ENCODE measurements around the gene PGBD2. TPM values are rescaled to one million over a fixed set of nuclear protein-coding genes. Genes with fewer than 3 reads are reported as not detected.

Gene PGBD2
- total RNA-seq, 1 experiment from 2014 or later, result 6.5 TPM

DNA sequence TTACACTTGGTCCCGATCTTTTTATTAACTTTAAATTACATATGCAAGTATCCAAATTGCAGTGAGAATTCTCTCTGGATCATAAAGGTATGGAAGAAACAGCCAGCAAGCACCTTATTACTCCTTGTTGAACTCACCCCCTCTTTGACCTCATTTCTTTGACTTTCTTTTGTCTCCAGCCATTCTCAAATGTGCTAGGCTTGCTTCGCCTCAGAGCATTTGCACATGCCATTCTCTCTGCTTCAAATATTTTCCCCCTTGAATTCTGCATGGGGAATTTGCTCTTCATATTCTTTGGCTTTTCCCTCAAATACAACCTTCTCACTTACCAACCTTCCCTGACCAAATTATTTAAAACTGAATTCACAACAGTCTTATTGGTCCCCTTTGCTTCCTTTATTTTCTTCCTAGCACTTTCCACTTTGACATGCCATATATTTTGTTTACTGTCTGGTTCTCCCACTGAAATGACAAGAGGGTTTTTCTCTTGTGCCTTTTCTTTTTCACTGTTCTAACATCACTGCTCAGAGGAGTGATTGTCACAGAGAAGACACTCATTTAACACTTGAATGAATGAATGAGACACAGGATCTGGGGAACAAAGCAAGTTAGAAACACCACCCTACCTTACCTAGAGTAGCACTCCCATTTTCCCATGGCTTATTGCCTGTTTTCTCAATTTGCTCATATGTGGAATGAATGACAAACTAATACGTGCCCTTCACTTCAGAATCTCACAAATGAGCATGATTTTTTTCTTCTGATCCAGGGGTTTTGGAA, 1.4 kb upstream of the PGBD2 start:
- H3K4me1 Mint-ChIP-seq, result peaks cover 35% of the 10 kb centered on the region
- TF ChIP-seq, protein P1, sequence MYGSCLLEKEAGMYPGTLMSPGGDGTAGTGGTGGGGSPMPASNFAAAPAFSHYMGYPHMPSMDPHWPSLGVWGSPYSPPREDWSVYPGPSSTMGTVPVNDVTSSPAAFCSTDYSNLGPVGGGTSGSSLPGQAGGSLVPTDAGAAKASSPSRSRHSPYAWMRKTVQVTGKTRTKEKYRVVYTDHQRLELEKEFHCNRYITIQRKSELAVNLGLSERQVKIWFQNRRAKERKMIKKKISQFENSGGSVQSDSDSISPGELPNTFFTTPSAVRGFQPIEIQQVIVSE (CRISPR knock-in tag; IDR thresholded peaks at IDR 0.05; ENCODE audit: borderline replicate concordance), result no peak
- TF ChIP-seq RELA (CRISPR knock-in tag; IDR thresholded peaks at IDR 0.05; ENCODE audit: borderline replicate concordance) (no peak), GTF2I (CRISPR knock-in tag; conservative IDR thresholded peaks at IDR 0.05) (no peak), TCF7 (CRISPR knock-in tag; IDR thresholded peaks at IDR 0.05; ENCODE audit: low read depth) (no peak), GRHL2 (CRISPR knock-in tag; IDR thresholded peaks at IDR 0.05; ENCODE audit: insufficient replicate concordance, severe bottlenecking) (no peak), ZNF138 (CRISPR knock-in tag; conservative IDR thresholded peaks at IDR 0.05) (no peak), FOXP1 (CRISPR knock-in tag; IDR thresholded peaks at IDR 0.05; ENCODE audit: borderline replicate concordance) (no peak), MXD4 (CRISPR knock-in tag; IDR thresholded peaks at IDR 0.05; ENCODE audit: borderline replicate concordance) (no peak)
- TF ChIP-seq, protein P2, sequence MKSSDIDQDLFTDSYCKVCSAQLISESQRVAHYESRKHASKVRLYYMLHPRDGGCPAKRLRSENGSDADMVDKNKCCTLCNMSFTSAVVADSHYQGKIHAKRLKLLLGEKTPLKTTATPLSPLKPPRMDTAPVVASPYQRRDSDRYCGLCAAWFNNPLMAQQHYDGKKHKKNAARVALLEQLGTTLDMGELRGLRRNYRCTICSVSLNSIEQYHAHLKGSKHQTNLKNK (CRISPR knock-in tag; IDR thresholded peaks at IDR 0.05), result no peak
- TF ChIP-seq, protein P3, sequence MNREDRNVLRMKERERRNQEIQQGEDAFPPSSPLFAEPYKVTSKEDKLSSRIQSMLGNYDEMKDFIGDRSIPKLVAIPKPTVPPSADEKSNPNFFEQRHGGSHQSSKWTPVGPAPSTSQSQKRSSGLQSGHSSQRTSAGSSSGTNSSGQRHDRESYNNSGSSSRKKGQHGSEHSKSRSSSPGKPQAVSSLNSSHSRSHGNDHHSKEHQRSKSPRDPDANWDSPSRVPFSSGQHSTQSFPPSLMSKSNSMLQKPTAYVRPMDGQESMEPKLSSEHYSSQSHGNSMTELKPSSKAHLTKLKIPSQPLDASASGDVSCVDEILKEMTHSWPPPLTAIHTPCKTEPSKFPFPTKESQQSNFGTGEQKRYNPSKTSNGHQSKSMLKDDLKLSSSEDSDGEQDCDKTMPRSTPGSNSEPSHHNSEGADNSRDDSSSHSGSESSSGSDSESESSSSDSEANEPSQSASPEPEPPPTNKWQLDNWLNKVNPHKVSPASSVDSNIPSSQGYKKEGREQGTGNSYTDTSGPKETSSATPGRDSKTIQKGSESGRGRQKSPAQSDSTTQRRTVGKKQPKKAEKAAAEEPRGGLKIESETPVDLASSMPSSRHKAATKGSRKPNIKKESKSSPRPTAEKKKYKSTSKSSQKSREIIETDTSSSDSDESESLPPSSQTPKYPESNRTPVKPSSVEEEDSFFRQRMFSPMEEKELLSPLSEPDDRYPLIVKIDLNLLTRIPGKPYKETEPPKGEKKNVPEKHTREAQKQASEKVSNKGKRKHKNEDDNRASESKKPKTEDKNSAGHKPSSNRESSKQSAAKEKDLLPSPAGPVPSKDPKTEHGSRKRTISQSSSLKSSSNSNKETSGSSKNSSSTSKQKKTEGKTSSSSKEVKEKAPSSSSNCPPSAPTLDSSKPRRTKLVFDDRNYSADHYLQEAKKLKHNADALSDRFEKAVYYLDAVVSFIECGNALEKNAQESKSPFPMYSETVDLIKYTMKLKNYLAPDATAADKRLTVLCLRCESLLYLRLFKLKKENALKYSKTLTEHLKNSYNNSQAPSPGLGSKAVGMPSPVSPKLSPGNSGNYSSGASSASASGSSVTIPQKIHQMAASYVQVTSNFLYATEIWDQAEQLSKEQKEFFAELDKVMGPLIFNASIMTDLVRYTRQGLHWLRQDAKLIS (CRISPR knock-in tag; IDR thresholded peaks at IDR 0.05; ENCODE audit: borderline replicate concordance), result no peak
- TF ChIP-seq, protein P4, sequence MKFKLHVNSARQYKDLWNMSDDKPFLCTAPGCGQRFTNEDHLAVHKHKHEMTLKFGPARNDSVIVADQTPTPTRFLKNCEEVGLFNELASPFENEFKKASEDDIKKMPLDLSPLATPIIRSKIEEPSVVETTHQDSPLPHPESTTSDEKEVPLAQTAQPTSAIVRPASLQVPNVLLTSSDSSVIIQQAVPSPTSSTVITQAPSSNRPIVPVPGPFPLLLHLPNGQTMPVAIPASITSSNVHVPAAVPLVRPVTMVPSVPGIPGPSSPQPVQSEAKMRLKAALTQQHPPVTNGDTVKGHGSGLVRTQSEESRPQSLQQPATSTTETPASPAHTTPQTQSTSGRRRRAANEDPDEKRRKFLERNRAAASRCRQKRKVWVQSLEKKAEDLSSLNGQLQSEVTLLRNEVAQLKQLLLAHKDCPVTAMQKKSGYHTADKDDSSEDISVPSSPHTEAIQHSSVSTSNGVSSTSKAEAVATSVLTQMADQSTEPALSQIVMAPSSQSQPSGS (CRISPR knock-in tag; IDR thresholded peaks at IDR 0.05; ENCODE audit: borderline replicate concordance, low read depth), result no peak
- TF ChIP-seq, protein P5, sequence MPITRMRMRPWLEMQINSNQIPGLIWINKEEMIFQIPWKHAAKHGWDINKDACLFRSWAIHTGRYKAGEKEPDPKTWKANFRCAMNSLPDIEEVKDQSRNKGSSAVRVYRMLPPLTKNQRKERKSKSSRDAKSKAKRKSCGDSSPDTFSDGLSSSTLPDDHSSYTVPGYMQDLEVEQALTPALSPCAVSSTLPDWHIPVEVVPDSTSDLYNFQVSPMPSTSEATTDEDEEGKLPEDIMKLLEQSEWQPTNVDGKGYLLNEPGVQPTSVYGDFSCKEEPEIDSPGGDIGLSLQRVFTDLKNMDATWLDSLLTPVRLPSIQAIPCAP (CRISPR knock-in tag; IDR thresholded peaks at IDR 0.05), result no peak
- TF ChIP-seq, protein P6, sequence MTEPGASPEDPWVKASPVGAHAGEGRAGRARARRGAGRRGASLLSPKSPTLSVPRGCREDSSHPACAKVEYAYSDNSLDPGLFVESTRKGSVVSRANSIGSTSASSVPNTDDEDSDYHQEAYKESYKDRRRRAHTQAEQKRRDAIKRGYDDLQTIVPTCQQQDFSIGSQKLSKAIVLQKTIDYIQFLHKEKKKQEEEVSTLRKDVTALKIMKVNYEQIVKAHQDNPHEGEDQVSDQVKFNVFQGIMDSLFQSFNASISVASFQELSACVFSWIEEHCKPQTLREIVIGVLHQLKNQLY (CRISPR knock-in tag; IDR thresholded peaks at IDR 0.05), result no peak
- TF ChIP-seq, protein P7, sequence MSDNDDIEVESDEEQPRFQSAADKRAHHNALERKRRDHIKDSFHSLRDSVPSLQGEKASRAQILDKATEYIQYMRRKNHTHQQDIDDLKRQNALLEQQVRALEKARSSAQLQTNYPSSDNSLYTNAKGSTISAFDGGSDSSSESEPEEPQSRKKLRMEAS (CRISPR knock-in tag; IDR thresholded peaks at IDR 0.05), result no peak
- TF ChIP-seq, protein P8, sequence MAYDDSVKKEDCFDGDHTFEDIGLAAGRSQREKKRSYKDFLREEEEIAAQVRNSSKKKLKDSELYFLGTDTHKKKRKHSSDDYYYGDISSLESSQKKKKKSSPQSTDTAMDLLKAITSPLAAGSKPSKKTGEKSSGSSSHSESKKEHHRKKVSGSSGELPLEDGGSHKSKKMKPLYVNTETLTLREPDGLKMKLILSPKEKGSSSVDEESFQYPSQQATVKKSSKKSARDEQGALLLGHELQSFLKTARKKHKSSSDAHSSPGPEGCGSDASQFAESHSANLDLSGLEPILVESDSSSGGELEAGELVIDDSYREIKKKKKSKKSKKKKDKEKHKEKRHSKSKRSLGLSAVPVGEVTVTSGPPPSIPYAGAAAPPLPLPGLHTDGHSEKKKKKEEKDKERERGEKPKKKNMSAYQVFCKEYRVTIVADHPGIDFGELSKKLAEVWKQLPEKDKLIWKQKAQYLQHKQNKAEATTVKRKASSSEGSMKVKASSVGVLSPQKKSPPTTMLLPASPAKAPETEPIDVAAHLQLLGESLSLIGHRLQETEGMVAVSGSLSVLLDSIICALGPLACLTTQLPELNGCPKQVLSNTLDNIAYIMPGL (CRISPR knock-in tag; IDR thresholded peaks at IDR 0.05), result no peak
- TF ChIP-seq, protein P9, sequence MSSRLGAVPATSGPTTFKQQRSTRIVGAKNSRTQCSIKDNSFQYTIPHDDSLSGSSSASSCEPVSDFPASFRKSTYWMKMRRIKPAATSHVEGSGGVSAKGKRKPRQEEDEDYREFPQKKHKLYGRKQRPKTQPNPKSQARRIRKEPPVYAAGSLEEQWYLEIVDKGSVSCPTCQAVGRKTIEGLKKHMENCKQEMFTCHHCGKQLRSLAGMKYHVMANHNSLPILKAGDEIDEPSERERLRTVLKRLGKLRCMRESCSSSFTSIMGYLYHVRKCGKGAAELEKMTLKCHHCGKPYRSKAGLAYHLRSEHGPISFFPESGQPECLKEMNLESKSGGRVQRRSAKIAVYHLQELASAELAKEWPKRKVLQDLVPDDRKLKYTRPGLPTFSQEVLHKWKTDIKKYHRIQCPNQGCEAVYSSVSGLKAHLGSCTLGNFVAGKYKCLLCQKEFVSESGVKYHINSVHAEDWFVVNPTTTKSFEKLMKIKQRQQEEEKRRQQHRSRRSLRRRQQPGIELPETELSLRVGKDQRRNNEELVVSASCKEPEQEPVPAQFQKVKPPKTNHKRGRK (CRISPR knock-in tag; IDR thresholded peaks at IDR 0.05; ENCODE audit: borderline replicate concordance), result no peak
- POLR2A ChIA-PET, result interaction anchor here (1.2 kb wide), 1 partner anchor 46 kb away, joined by 3 read pairs; the partner anchor contains the start of gene ZNF692
- no peaks in the 10 kb centered on the region; the same call in 1 of the 2 replicates for H3K36me3 Mint-ChIP-seq
- CTCF ChIA-PET, result interaction anchor here (1.1 kb wide), 1 partner anchor 67 kb away, joined by 3 read pairs; the partner anchor contains the start of gene ZNF672
- H3K27me3 Mint-ChIP-seq (ENCODE audit: low read depth), result peaks cover 17% of the 10 kb centered on the region
- no peaks in the 10 kb centered on the region; the same call in 1 of the 2 replicates for H3K9me3 Mint-ChIP-seq
- peak overlapping the region; percentile 87 for H3K4me3 Mint-ChIP-seq
- H3K27ac Mint-ChIP-seq, result peak overlapping the region; percentile 66
- DNase-seq (ENCODE audit: low spot score), result no peak
- no peak for ATAC-seq
